ENCODE results near the gene TMEM14B. TPM values are rescaled to one million over a fixed set of nuclear protein-coding genes. Genes with fewer than 3 reads are reported as not detected.

The TMEM14B gene
- total and polyA plus RNA-seq, 4 donors, result 30.7 to 115 (median 70.3) TPM

DNA sequence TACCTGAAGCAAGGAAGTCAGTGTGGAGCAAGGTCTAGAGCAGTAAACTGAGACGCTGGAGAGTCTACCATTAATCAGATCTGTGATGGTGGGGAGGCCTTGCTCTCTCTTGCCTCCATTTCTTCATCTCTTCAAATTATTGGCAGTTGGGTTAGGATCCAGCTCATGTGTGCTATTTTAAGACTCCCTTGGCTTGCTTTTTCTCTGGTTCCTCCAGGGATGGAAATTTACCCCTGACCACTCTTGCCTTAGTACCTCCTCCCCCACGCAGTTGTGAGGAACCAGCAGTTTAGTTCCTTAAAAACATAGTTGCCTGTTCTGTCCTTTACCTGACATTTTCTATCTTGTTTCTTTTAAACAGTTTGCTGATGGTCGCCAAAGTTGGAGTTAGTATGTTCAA lies 17.4 kb upstream of the TMEM14B start:
- H3K27me3 ChIP-seq (ENCODE audit: control insufficient read depth in 4 of 4, insufficient read depth in 4 of 4, low read length in 3 of 4), result no peaks in the 10 kb centered on the region
- DNase-seq (ENCODE audit: low spot score), result no peak
- H3K9me3 ChIP-seq (ENCODE audit: control insufficient read depth in 4 of 4, low read length in 3 of 4), result no peaks in the 10 kb centered on the region
- H3K4me1 ChIP-seq (ENCODE audit: control insufficient read depth in 4 of 4, insufficient read depth in 4 of 4, low read length in 3 of 4), result no peaks in the 10 kb centered on the region
- 81% methylated on average over 3 of the region's 3 CpGs for WGBS
- no peak overlapping the region for H3K27ac ChIP-seq (ENCODE audit: low read depth in 1 of 2, low read length in 2 of 2)
- H3K4me3 ChIP-seq (ENCODE audit: low read depth in 1 of 3, low read length in 3 of 3), result no peak overlapping the region
- TF ChIP-seq TAF1 (conservative IDR thresholded peaks at IDR 0.05) (no peak), SP1 (IDR thresholded peaks at IDR 0.05) (no peak), JUND (IDR thresholded peaks at IDR 0.05) (no peak), NR2F2 (IDR thresholded peaks at IDR 0.05) (no peak)
- H3K9ac ChIP-seq (ENCODE audit: low read depth in 1 of 2, low read length in 2 of 2), result no peak overlapping the region
- peaks cover 10 to 53% (median 30%) of the 10 kb centered on the region in 4 donors for H3K36me3 ChIP-seq (ENCODE audit: control insufficient read depth in 4 of 4, insufficient read depth in 3 of 4, low read depth in 1 of 4, low read length in 3 of 4)

DNA sequence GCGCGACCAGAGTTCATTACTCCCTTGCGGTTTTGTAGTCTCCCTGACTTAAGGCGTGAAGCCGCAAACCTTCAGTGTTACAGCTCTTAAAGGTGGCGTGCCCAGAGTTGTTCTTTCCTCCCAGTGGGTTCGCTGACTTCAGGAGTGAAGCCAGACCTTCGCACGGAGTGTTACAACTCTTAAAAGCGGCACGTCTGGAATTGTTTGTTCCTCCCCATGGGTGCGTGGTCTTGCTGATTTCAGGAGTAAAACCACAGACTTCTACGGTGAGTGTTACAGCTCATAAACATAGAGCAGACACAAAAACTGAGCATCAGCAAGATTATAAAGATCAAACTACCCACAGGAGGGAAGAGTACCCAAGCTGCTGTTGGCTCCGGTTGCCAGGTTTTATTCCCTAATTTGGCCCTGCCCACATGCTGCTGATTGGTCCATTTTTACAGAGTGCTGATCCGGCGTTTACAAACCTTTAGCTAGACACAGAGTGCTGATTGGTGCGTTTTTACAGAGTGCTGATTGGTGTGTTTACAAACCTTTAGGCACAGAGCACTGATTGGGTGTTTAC lies 14.4 kb upstream of the TMEM14B start:
- H3K36me3 ChIP-seq (ENCODE audit: control insufficient read depth in 4 of 4, insufficient read depth in 3 of 4, low read depth in 1 of 4, low read length in 3 of 4), result peaks cover 5 to 42% (median 23%) of the 10 kb centered on the region in 4 donors

More for the DNA sequence above, 14.4 kb upstream of the TMEM14B start:
- H3K27ac ChIP-seq (ENCODE audit: low read depth in 1 of 2, low read length in 2 of 2), result no peak overlapping the region
- no peak for DNase-seq (ENCODE audit: low spot score)
- H3K27me3 ChIP-seq (ENCODE audit: control insufficient read depth in 4 of 4, insufficient read depth in 4 of 4, low read length in 3 of 4), result no peaks in the 10 kb centered on the region
- TF ChIP-seq HNF4G (IDR thresholded peaks at IDR 0.05) (no peak), EGR1 (IDR thresholded peaks at IDR 0.05; ENCODE audit: low read depth in 2 of 2) (no peak), RXRA (IDR thresholded peaks at IDR 0.05) (no peak), TAF1 (conservative IDR thresholded peaks at IDR 0.05) (no peak), FOXA2 (IDR thresholded peaks at IDR 0.05) (no peak), GABPA (IDR thresholded peaks at IDR 0.05 in 1 of 2, conservative IDR thresholded peaks at IDR 0.05 in 1 of 2) (no peak), JUND (IDR thresholded peaks at IDR 0.05) (no peak)
- TF ChIP-seq, protein P1, sequence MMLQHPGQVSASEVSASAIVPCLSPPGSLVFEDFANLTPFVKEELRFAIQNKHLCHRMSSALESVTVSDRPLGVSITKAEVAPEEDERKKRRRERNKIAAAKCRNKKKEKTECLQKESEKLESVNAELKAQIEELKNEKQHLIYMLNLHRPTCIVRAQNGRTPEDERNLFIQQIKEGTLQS (IDR thresholded peaks at IDR 0.05), result no peak
- TF ChIP-seq, protein P2, sequence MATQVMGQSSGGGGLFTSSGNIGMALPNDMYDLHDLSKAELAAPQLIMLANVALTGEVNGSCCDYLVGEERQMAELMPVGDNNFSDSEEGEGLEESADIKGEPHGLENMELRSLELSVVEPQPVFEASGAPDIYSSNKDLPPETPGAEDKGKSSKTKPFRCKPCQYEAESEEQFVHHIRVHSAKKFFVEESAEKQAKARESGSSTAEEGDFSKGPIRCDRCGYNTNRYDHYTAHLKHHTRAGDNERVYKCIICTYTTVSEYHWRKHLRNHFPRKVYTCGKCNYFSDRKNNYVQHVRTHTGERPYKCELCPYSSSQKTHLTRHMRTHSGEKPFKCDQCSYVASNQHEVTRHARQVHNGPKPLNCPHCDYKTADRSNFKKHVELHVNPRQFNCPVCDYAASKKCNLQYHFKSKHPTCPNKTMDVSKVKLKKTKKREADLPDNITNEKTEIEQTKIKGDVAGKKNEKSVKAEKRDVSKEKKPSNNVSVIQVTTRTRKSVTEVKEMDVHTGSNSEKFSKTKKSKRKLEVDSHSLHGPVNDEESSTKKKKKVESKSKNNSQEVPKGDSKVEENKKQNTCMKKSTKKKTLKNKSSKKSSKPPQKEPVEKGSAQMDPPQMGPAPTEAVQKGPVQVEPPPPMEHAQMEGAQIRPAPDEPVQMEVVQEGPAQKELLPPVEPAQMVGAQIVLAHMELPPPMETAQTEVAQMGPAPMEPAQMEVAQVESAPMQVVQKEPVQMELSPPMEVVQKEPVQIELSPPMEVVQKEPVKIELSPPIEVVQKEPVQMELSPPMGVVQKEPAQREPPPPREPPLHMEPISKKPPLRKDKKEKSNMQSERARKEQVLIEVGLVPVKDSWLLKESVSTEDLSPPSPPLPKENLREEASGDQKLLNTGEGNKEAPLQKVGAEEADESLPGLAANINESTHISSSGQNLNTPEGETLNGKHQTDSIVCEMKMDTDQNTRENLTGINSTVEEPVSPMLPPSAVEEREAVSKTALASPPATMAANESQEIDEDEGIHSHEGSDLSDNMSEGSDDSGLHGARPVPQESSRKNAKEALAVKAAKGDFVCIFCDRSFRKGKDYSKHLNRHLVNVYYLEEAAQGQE (IDR thresholded peaks at IDR 0.05), result no peak
- TF ChIP-seq, protein P3, sequence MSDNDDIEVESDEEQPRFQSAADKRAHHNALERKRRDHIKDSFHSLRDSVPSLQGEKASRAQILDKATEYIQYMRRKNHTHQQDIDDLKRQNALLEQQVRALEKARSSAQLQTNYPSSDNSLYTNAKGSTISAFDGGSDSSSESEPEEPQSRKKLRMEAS (IDR thresholded peaks at IDR 0.05), result no peak
- TF ChIP-seq, protein P4, sequence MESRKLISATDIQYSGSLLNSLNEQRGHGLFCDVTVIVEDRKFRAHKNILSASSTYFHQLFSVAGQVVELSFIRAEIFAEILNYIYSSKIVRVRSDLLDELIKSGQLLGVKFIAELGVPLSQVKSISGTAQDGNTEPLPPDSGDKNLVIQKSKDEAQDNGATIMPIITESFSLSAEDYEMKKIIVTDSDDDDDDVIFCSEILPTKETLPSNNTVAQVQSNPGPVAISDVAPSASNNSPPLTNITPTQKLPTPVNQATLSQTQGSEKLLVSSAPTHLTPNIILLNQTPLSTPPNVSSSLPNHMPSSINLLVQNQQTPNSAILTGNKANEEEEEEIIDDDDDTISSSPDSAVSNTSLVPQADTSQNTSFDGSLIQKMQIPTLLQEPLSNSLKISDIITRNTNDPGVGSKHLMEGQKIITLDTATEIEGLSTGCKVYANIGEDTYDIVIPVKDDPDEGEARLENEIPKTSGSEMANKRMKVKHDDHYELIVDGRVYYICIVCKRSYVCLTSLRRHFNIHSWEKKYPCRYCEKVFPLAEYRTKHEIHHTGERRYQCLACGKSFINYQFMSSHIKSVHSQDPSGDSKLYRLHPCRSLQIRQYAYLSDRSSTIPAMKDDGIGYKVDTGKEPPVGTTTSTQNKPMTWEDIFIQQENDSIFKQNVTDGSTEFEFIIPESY (IDR thresholded peaks at IDR 0.05), result no peak
- H3K9me3 ChIP-seq (ENCODE audit: control insufficient read depth in 4 of 4, low read length in 3 of 4), result no peaks in the 10 kb centered on the region
- H3K4me1 ChIP-seq (ENCODE audit: control insufficient read depth in 4 of 4, insufficient read depth in 4 of 4, low read length in 3 of 4), result no peaks in the 10 kb centered on the region
- no peak overlapping the region for H3K9ac ChIP-seq (ENCODE audit: low read depth in 1 of 2, low read length in 2 of 2)
- H3K4me3 ChIP-seq (ENCODE audit: low read depth in 1 of 3, low read length in 3 of 3), result no peak overlapping the region
- 94% methylated on average over 17 of the region's 17 CpGs for WGBS
